Activated T-cell treated with anti-CD3 and anti-CD28 coated beads, Interleukin-2, amount 50 U/mL, for 48 hours (primary cell): ENCODE measurements around the gene PCBP4.
A peak's percentile ranks its signal among the peaks of the same experiment; 100 is the strongest.

ENCODE experiments used
- DNase-seq, 2 experiments: peaks; one replicate each; pipeline ENCODE4 v3.0.0-alpha.2; 2020

Gene PCBP4

GRCh38 chr3:51970606-51971300 is 3.5 kb upstream of the PCBP4 start:
- DNase-seq: no peak

GRCh38 chr3:51969841-51970240 is 2.6 kb upstream of the PCBP4 start:
- DNase-seq: no peak

GRCh38 chr3:51968883-51969678 is 1.8 kb upstream of the PCBP4 start:
- no peak for DNase-seq

GRCh38 chr3:51968170-51968775 is 1.0 kb upstream of the PCBP4 start:
- DNase-seq: no peak

- no peak for DNase-seq
These were observed 301 bp downstream of the PCBP4 start for GRCh38 chr3:51966922-51967383.

GRCh38 chr3:51966486-51966885 is 768 bp downstream of the PCBP4 start:
- DNase-seq: no peak

GRCh38 chr3:51966016-51966415 is 1.2 kb downstream of the PCBP4 start:
- DNase-seq: no peak

GRCh38 chr3:51964521-51964920 is 2.7 kb downstream of the PCBP4 start:
- no peak for DNase-seq

- no peak for DNase-seq
These were observed 3.3 kb downstream of the PCBP4 start for GRCh38 chr3:51963951-51964451.

GRCh38 chr3:51962854-51963530 is 4.3 kb downstream of the PCBP4 start:
- DNase-seq: no peak

- DNase-seq: no peak
These were observed 5.4 kb downstream of the PCBP4 start for GRCh38 chr3:51961602-51962569.

- no peak for DNase-seq
These were observed 6.2 kb downstream of the PCBP4 start for GRCh38 chr3:51961011-51961410.

GRCh38 chr3:51960386-51960785 is 6.9 kb downstream of the PCBP4 start:
- no peak for DNase-seq

GRCh38 chr3:51959651-51960050 is 7.6 kb downstream of the PCBP4 start:
- DNase-seq: no peak

GRCh38 chr3:51958603-51959521 is 8.4 kb downstream of the PCBP4 start:
- DNase-seq: no peak

- no peak for DNase-seq
These were observed 9.6 kb downstream of the PCBP4 start for GRCh38 chr3:51957520-51958205.

GRCh38 chr3:51955893-51956770 is 11.1 kb downstream of the PCBP4 start:
- peak; percentile 61 to 66 for DNase-seq

GRCh38 chr3:51955175-51955892 is 11.9 kb downstream of the PCBP4 start, which contains the start of gene GPR62:
Gene GPR62, plus strand, starts transcription at chr3:51955381. Its CDS starts 272 bp downstream, at chr3:51955653.
- no peak for DNase-seq
